Tibial nerve (tissue), 4 donors: ENCODE measurements around the gene ATF2.

Experiments
- EP300 ChIP-seq, 2 donors: sonication (generic); formaldehyde crosslinking; IDR thresholded peaks; one replicate each; pipeline ENCODE4 v1.6.1; 2017; ENCODE audit warnings: antibody characterized with exemption in 2 of 2, mild to moderate bottlenecking in 1 of 2
- TF ChIP-seq, protein P1 (sequence below), 5 experiments: fragments of 200-600 bp in 3 of 5; fragments of 450-650 bp in 2 of 5; sonication (generic) in 3 of 5; IDR thresholded peaks; one replicate each; pipeline ENCODE4 v1.5.1; 2016 to 2019; ENCODE audit warnings: antibody characterized with exemption in 5 of 5, mild to moderate bottlenecking in 3 of 5, moderate library complexity in 2 of 5

DNA sequence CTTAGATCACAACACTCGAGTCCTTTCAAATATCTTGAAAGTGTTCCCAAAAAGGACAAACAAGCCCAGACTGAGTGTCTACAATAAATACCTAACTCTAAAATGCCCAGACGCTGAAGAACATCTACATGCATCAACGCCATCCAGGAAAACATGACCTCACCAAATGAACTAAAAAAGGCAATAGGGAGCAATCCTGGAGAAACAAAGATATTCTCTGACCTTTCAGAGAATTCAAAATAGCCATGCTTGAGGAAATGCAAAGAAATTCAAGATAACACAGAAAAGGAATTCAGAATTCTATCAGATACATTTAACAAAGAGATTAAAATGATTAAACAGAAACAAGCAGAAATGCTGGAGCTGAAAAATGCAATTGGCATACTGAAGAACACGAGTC, 101.6 kb downstream of the ATF2 start:
- TF ChIP-seq, protein P1, sequence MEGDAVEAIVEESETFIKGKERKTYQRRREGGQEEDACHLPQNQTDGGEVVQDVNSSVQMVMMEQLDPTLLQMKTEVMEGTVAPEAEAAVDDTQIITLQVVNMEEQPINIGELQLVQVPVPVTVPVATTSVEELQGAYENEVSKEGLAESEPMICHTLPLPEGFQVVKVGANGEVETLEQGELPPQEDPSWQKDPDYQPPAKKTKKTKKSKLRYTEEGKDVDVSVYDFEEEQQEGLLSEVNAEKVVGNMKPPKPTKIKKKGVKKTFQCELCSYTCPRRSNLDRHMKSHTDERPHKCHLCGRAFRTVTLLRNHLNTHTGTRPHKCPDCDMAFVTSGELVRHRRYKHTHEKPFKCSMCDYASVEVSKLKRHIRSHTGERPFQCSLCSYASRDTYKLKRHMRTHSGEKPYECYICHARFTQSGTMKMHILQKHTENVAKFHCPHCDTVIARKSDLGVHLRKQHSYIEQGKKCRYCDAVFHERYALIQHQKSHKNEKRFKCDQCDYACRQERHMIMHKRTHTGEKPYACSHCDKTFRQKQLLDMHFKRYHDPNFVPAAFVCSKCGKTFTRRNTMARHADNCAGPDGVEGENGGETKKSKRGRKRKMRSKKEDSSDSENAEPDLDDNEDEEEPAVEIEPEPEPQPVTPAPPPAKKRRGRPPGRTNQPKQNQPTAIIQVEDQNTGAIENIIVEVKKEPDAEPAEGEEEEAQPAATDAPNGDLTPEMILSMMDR (IDR thresholded peaks at IDR 0.05) = no peak
- TF ChIP-seq EP300 (IDR thresholded peaks at IDR 0.05) = no peak
